ENCODE data around the gene ACSL4.
"Not testable (repeated sequence)": the region's sequence is repeated elsewhere in the genome, so short reads cannot be mapped to it uniquely, and the experiment has no call there.

The ACSL4 gene

DNA sequence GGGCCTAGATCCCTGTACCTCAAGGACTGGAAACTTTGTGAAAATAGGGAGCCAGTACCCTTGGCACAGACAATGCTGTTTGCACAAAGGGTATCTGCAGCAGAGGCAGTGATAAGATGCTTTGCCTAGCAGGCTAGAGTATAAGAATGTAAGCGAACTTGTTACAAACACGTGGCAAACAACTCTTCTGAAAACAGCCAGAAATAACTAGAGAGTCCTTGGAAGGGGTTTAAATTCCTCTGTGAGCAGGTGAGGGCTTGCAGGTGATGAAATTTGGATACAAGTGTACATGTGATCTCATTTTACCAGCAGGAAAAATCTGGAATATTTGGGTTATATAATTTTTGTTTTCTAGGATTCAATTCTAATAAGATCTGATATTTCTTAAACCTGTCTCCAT, 18.6 kb upstream of the ACSL4 start (continued):
- TF ChIP-seq, protein P1, sequence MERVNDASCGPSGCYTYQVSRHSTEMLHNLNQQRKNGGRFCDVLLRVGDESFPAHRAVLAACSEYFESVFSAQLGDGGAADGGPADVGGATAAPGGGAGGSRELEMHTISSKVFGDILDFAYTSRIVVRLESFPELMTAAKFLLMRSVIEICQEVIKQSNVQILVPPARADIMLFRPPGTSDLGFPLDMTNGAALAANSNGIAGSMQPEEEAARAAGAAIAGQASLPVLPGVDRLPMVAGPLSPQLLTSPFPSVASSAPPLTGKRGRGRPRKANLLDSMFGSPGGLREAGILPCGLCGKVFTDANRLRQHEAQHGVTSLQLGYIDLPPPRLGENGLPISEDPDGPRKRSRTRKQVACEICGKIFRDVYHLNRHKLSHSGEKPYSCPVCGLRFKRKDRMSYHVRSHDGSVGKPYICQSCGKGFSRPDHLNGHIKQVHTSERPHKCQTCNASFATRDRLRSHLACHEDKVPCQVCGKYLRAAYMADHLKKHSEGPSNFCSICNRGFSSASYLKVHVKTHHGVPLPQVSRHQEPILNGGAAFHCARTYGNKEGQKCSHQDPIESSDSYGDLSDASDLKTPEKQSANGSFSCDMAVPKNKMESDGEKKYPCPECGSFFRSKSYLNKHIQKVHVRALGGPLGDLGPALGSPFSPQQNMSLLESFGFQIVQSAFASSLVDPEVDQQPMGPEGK (CRISPR knock-in tag; IDR thresholded peaks at IDR 0.05; ENCODE audit: borderline replicate concordance): no peak
- TF ChIP-seq BACH2 (CRISPR knock-in tag; IDR thresholded peaks at IDR 0.05; ENCODE audit: borderline replicate concordance): no peak

DNA sequence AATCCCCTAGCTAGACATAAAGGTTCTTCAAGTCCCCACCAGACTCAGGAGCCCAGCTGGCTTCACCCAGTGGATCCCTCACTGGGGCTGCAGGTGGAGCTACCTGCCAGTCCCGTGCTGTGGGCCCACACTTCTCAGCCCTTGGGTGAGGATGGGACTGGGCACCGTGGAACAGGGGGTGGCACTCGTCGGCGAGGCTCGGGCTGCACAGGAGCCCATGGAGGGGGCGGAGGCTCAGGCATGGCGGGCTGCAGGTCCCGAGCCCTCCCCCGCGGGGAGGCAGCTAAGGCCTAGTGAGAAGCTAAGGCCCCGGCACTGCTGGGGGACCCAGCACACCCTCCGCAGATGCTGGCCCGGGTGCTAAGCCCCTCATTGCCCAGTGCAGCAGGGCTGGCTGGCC, 16.1 kb upstream of the ACSL4 start:
- TF ChIP-seq BACH2 (CRISPR knock-in tag; IDR thresholded peaks at IDR 0.05; ENCODE audit: borderline replicate concordance) (no peak), CSDC2 (CRISPR knock-in tag; IDR thresholded peaks at IDR 0.05) (no peak)
- TF ChIP-seq, protein P1 (CRISPR knock-in tag; IDR thresholded peaks at IDR 0.05; ENCODE audit: borderline replicate concordance): no peak
- no peak for ATAC-seq

DNA sequence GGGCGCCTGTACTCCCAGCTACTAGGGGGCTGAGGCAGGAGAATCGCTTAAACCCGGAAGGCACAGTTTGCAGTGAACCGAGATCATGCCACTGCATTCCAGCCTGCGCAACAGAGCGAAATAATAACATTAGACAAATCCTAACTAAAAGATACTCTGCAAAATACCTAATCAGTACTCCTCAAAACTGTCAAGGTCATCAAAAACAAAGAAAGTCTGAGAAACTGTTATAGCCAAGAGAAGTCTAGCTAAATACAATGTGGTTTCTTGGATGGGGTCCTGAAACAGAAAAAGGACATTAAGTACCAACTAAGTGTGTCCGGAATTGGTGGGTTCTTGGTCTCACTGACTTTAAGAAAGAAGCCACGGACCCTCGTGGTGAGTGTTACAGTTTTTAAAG, 14.6 kb upstream of the ACSL4 start:
- TF ChIP-seq OSR1 (CRISPR knock-in tag; IDR thresholded peaks at IDR 0.05) (no peak), CSDC2 (CRISPR knock-in tag; IDR thresholded peaks at IDR 0.05) (no peak), TOX (CRISPR knock-in tag; IDR thresholded peaks at IDR 0.05; ENCODE audit: borderline replicate concordance) (no peak), SNAI2 (CRISPR knock-in tag; IDR thresholded peaks at IDR 0.05) (no peak)
- ATAC-seq: no peak

DNA sequence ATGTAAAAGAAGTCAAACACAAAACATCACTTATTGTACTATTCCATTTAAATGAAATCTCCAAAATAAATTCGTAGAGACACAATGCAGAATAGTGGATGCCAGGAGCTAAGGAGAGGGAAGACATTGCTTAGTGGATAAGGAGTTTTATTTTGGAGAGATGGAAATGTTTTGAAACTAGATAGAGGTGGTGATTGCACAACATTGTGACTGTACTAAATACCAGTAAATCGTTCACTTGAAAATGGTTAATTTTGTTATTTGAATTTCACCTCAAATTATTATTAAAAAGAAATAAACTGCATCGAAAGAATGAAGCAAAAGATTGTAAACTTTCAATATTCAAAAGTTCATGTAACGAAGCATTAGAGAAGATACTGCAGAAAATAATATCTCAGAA, 9.7 kb upstream of the ACSL4 start:
- ATAC-seq: no peak

DNA sequence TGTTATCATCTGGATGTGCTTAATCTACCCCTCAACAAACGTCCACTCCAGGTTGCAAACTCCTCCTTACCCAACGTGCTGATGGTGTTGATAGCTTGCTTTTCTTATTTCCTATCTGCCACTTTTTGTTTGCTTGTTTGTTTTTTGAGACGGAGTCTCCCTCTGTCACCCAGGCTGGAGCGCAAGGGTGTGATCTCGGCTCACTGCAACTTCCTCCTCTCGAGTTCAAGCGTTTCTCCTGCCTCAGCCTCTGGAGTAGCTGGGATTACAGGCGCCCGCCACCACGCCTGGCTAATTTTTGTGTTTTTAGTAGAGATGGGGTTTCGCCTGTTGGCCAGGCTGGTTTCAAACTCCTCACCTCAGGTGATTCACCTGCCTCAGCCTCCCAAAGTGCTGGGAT, 7.8 kb upstream of the ACSL4 start:
- ATAC-seq: not testable (repeated sequence)

More for the DNA sequence above, 9.7 kb upstream of the ACSL4 start:
- TF ChIP-seq, protein P2, sequence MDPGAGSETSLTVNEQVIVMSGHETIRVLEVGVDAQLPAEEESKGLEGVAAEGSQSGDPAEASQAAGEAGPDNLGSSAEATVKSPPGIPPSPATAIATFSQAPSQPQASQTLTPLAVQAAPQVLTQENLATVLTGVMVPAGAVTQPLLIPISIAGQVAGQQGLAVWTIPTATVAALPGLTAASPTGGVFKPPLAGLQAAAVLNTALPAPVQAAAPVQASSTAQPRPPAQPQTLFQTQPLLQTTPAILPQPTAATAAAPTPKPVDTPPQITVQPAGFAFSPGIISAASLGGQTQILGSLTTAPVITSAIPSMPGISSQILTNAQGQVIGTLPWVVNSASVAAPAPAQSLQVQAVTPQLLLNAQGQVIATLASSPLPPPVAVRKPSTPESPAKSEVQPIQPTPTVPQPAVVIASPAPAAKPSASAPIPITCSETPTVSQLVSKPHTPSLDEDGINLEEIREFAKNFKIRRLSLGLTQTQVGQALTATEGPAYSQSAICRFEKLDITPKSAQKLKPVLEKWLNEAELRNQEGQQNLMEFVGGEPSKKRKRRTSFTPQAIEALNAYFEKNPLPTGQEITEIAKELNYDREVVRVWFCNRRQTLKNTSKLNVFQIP (CRISPR knock-in tag; IDR thresholded peaks at IDR 0.05; ENCODE audit: borderline replicate concordance, low read depth): no peak
- TF ChIP-seq GLIS3 (CRISPR knock-in tag; IDR thresholded peaks at IDR 0.05) (no peak), ZFP3 (CRISPR knock-in tag; IDR thresholded peaks at IDR 0.05) (no peak), PPARA (CRISPR knock-in tag; IDR thresholded peaks at IDR 0.05; ENCODE audit: borderline replicate concordance) (no peak), ZC3H10 (CRISPR knock-in tag; IDR thresholded peaks at IDR 0.05) (no peak), TCF4 (CRISPR knock-in tag; IDR thresholded peaks at IDR 0.05; ENCODE audit: borderline replicate concordance) (no peak), TOX (CRISPR knock-in tag; IDR thresholded peaks at IDR 0.05; ENCODE audit: borderline replicate concordance) (no peak), ARNTL (CRISPR knock-in tag; IDR thresholded peaks at IDR 0.05; ENCODE audit: borderline replicate concordance, low read depth) (no peak), BACH2 (CRISPR knock-in tag; IDR thresholded peaks at IDR 0.05; ENCODE audit: borderline replicate concordance) (no peak), ZFP30 (CRISPR knock-in tag; IDR thresholded peaks at IDR 0.05) (no peak), ESRRG (CRISPR knock-in tag; IDR thresholded peaks at IDR 0.05) (no peak), ISL1 (CRISPR knock-in tag; IDR thresholded peaks at IDR 0.05) (no peak), SNAI2 (CRISPR knock-in tag; IDR thresholded peaks at IDR 0.05) (no peak), RARB (CRISPR knock-in tag; IDR thresholded peaks at IDR 0.05) (no peak), CSDC2 (CRISPR knock-in tag; IDR thresholded peaks at IDR 0.05) (no peak)
- TF ChIP-seq, protein P3, sequence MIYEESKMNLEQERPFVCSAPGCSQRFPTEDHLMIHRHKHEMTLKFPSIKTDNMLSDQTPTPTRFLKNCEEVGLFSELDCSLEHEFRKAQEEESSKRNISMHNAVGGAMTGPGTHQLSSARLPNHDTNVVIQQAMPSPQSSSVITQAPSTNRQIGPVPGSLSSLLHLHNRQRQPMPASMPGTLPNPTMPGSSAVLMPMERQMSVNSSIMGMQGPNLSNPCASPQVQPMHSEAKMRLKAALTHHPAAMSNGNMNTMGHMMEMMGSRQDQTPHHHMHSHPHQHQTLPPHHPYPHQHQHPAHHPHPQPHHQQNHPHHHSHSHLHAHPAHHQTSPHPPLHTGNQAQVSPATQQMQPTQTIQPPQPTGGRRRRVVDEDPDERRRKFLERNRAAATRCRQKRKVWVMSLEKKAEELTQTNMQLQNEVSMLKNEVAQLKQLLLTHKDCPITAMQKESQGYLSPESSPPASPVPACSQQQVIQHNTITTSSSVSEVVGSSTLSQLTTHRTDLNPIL (CRISPR knock-in tag; IDR thresholded peaks at IDR 0.05; ENCODE audit: low read depth): no peak
- TF ChIP-seq, protein P4, sequence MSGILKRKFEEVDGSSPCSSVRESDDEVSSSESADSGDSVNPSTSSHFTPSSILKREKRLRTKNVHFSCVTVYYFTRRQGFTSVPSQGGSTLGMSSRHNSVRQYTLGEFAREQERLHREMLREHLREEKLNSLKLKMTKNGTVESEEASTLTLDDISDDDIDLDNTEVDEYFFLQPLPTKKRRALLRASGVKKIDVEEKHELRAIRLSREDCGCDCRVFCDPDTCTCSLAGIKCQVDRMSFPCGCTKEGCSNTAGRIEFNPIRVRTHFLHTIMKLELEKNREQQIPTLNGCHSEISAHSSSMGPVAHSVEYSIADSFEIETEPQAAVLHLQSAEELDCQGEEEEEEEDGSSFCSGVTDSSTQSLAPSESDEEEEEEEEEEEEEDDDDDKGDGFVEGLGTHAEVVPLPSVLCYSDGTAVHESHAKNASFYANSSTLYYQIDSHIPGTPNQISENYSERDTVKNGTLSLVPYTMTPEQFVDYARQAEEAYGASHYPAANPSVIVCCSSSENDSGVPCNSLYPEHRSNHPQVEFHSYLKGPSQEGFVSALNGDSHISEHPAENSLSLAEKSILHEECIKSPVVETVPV (CRISPR knock-in tag; IDR thresholded peaks at IDR 0.05): no peak
- TF ChIP-seq, protein P1 (CRISPR knock-in tag; IDR thresholded peaks at IDR 0.05; ENCODE audit: borderline replicate concordance): no peak

All from SK-N-SH treated with all-trans-retinoic acid at 6 μM for 48 hours (cell line).